HG03571 (cell line): ENCODE data around the gene CFAP69.
"Not testable (repeated sequence)": the region's sequence is repeated elsewhere in the genome, so short reads cannot be mapped to it uniquely, and the experiment has no call there.

Source experiments
- ATAC-seq: cut with Tn5 transposase; IDR thresholded peaks from one replicate; pipeline ENCODE4 v1.9.1; 2021; ENCODE audit not compliant: unreplicated experiment

The CFAP69 gene

GRCh38 chr7:90334193-90334843 lies 89.3 kb downstream of the CFAP69 start:
- no peak for ATAC-seq

GRCh38 chr7:90334926-90335325 lies 90.0 kb downstream of the CFAP69 start:
- ATAC-seq = not testable (repeated sequence)

GRCh38 chr7:90337106-90337505 lies 92.1 kb downstream of the CFAP69 start:
- ATAC-seq = no peak

DNA sequence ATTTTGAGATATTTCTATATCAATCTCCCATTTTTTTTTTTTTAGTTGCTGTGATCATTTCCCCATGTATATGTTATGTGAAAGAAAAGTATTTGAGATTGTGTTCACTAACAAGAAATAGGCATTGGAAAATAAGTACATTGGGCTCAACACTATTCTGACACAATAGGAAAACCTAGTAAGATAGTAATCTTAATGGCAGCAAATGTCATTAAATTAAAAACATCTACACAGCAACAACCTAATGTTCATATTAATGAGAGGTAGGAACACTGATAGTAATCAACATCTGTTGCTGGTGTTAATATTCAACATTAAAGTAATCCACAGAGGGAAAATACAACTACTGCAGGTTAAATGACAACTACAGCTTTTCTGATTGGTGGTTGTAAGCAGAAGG lies 100.0 kb downstream of the CFAP69 start:
- ATAC-seq = no peak

GRCh38 chr7:90345595-90346335 lies 100.8 kb downstream of the CFAP69 start:
- ATAC-seq = peak; percentile 11

DNA sequence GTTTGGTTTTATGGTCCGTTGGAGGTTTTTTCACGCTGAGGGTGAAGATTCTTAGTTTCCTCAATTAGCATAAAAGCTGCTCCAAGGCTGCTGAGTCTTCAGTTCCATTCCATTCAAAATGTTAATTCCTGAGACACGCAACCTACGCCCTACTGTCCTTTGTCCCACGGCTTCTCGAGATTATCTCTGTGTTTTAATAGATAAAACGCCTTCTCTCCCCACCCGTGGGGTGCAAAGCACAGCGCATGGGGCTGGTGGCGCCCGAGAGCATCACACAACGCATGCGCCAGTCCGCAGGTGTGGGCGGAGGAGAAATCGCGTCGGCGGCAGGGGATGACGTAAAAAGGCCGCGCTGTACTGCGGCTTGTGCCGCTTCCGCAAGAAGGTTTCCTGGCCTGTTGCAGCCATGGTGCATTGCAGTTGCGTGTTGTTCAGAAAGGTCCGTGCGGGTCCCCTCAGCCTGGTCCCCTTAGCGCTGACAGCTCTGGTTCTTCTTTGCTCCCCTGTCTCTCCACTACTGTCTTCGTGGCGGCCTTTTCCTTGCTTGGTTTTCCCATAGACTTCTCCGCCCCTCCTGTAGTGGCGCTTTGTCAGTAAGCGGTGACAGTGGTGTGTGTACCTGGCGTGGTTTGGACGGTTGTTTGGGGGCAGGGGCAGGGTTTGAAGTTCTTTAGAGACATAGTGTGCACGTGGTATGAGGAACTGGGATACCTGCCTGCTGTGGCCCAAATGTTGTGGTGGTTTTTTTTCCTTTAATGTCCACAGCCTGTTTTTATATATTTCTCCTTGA lies 101.6 kb downstream of the CFAP69 start, which contains the start of gene GTPBP10:
GTPBP10 (plus strand) TSS at position 381 of the 790 bp plus-strand sequence; CDS start at position 407, 26 bp downstream.
- ATAC-seq = peak; percentile 98

DNA sequence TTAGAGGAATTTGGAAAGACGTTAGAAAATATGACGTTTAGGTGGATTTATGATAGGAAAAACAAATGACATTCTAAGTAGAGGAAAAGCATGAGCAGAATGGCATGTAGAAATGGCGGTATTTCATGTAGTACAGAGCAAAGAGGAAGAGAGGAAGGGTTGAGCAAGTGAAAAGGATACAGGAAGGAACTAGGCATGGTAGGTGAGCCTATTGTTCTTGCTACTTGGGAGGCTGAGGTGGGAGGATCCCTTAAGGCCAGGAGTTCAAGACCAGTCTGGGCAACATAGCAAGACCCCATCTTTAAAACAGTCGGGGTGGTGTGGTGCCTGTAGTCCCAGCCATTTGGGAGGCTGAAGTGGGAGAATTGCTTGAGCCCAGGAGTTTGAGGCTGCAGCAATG lies 102.8 kb downstream of the CFAP69 start:
- no peak for ATAC-seq

GRCh38 chr7:90349305-90349704 lies 104.3 kb downstream of the CFAP69 start:
- ATAC-seq = no peak

- not testable (repeated sequence) for ATAC-seq
Measured at GRCh38 chr7:90350032-90350431, 105.1 kb downstream of the CFAP69 start.

DNA sequence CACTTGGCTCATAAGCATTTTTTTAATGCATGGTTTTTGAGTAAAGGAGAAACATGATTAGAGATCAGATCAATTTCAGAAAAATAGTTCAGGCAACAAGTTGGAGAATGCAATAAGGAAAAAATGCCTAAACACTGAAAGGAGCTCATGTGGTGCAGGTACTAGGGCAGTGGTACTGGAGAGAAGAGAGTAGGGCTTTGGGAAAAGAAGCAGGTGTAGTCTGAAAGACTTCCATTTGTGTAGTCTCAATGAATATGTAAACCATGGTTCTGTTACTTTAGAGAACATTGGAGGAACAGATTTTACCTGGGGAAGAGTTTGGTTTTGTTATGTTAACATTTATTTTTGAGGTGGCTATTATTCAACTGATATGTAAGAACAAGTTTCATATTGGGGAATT lies 107.0 kb downstream of the CFAP69 start:
- ATAC-seq = no peak
